Esophagus squamous epithelium (tissue), 5 donors: ENCODE results near the gene ZNF397. TPM values are rescaled to one million over a fixed set of nuclear protein-coding genes. Genes with fewer than 3 reads are reported as not detected.

Experiments
- DNase-seq: peaks from one replicate; lab custom pipeline; 2025; lab: John Stamatoyannopoulos, UW
- H3K27ac ChIP-seq, 4 donors: fragments of 200-600 bp; sonication (generic); one replicate each; pipeline ENCODE4 v1.5.1; 2016 to 2019; ENCODE audit warnings: mild to moderate bottlenecking in 1 of 4
- H3K27me3 ChIP-seq, 4 donors: fragments of 200-600 bp; sonication (generic); 1 replicate in 3 of 4; 2 replicates in 1 of 4; pipeline versions ENCODE4 v1.5.1 to v1.6.0; 2017 to 2021; ENCODE audit warnings: antibody characterized with exemption in 1 of 4
- H3K36me3 ChIP-seq, 3 donors: fragments of 200-600 bp; sonication (generic); one replicate each; pipeline ENCODE4 v1.5.1; 2016 to 2019
- H3K4me1 ChIP-seq, 3 donors: fragments of 200-600 bp; sonication (generic); one replicate each; pipeline ENCODE4 v1.5.1; 2017 to 2019
- H3K4me3 ChIP-seq, 4 donors: fragments of 200-600 bp; sonication (generic); 1 replicate in 3 of 4; 2 replicates in 1 of 4; pipeline ENCODE4 v1.5.1; 2016 to 2019; ENCODE audit warnings: mild to moderate bottlenecking in 2 of 4, moderate library complexity in 1 of 4
- H3K9me3 ChIP-seq, 3 donors: fragments of 200-600 bp; sonication (generic); one replicate each; pipeline ENCODE4 v1.5.1; 2016 to 2019
- POLR2A ChIP-seq, 4 donors: fragments of 450-650 bp; IDR thresholded peaks; one replicate each; pipeline ENCODE4 v1.6.1; 2017; ENCODE audit warnings: antibody characterized with exemption in 4 of 4, mild to moderate bottlenecking in 4 of 4, moderate library complexity in 3 of 4
- WGBS, 2 donors: methylation state at CpG; one replicate each; pipeline ENCODE4 v1.1.5; 2018; 5-methylcytosine and 5-hydroxymethylcytosine counted together
- intact Hi-C: fragments of 100-400 bp; cut with DNase I; formaldehyde crosslinking; loops from one replicate; pipeline ENCODE4 v1.15.0; 2022
- total RNA-seq, 4 donors: library from RNA; depleted of rRNA; stranded (reverse); fragments of >200 nt; gene quantifications; one replicate each; pipeline ENCODE4 v1.1.0, GENCODE V29; 2016
- TF ChIP-seq, protein P1 (sequence below), 6 experiments: fragments of 450-650 bp in 4 of 6; fragments of 200-600 bp in 2 of 6; sonication (generic) in 2 of 6; IDR thresholded peaks; one replicate each; pipeline ENCODE4 v1.5.1; 2016 to 2019; ENCODE audit warnings: antibody characterized with exemption in 6 of 6, mild to moderate bottlenecking in 4 of 6, moderate library complexity in 4 of 6
- donor health status: DM: yes; HTN: yes; CAD: no.

Gene ZNF397
- total RNA-seq, 4 donors from 2014 or later: 10.4 to 24.2 (median 15.5) TPM

DNA sequence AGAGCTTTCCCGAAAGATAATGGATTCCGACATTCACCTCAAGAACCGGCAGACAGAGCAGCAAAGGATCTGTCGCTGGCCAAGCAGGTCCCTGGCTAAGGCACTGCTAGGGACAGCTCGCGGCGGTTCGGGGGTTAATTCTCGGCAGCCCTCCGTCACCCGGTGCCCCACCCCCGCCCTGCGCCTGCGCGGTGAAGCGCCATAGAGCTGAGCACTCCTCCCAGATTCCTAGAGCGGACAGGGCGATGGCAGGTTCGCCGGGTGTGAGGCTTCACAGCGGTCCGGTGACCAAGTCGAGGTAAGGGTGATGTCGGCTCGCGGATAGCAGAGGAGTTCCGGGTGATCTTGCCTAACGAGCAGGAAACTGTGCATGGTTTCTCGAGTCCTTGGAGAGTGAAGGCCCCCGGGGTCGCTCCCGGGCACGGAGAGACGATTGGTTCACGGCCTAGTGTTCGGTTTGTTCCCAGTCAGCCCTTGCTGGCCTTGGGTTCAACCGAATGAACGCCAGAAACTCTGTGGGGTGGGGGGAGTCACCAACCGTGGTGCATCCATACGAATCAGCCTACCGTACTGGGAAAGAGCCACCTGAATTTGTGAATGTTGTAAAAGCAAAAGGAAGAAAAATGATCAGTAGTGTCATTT, 49.4 kb downstream of the ZNF397 start, which contains the start of gene ZSCAN30:
Gene ZSCAN30 (minus strand): TSS at position 136 of the 642 bp plus-strand sequence. CDS start 25,877 bp downstream, outside the sequence.
- intact Hi-C loops: loop anchor here (5.0 kb wide), 1 partner anchor 48 kb away; the partner anchor contains the start of gene ZNF397
- peak within 1 kb of the TSS; percentile 65 to 88 (median 74) for H3K4me3 ChIP-seq
- TF ChIP-seq, protein P1, sequence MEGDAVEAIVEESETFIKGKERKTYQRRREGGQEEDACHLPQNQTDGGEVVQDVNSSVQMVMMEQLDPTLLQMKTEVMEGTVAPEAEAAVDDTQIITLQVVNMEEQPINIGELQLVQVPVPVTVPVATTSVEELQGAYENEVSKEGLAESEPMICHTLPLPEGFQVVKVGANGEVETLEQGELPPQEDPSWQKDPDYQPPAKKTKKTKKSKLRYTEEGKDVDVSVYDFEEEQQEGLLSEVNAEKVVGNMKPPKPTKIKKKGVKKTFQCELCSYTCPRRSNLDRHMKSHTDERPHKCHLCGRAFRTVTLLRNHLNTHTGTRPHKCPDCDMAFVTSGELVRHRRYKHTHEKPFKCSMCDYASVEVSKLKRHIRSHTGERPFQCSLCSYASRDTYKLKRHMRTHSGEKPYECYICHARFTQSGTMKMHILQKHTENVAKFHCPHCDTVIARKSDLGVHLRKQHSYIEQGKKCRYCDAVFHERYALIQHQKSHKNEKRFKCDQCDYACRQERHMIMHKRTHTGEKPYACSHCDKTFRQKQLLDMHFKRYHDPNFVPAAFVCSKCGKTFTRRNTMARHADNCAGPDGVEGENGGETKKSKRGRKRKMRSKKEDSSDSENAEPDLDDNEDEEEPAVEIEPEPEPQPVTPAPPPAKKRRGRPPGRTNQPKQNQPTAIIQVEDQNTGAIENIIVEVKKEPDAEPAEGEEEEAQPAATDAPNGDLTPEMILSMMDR (IDR thresholded peaks at IDR 0.05): peak in 1 of 6 experiments; percentile 26
- TF ChIP-seq POLR2A (IDR thresholded peaks at IDR 0.05): peak in 3 of 4 donors; percentile 62 to 72 (median 66)
- WGBS, 2 donors: 0% methylated on average over 19 to 21 of the region's 41 CpGs
- DNase-seq: peak; percentile 54
- H3K36me3 ChIP-seq: peaks cover 0 to 24% (median 0%) of the 10 kb centered on the region in 3 donors
- H3K4me1 ChIP-seq: peaks cover 6 to 43% (median 17%) of the 10 kb centered on the region in 3 donors
- H3K9me3 ChIP-seq: no peaks in the 10 kb centered on the region
- H3K27ac ChIP-seq: peak within 1 kb of the TSS; percentile 87 to 93 (median 91)
- H3K27me3 ChIP-seq: no peaks in the 10 kb centered on the region

DNA sequence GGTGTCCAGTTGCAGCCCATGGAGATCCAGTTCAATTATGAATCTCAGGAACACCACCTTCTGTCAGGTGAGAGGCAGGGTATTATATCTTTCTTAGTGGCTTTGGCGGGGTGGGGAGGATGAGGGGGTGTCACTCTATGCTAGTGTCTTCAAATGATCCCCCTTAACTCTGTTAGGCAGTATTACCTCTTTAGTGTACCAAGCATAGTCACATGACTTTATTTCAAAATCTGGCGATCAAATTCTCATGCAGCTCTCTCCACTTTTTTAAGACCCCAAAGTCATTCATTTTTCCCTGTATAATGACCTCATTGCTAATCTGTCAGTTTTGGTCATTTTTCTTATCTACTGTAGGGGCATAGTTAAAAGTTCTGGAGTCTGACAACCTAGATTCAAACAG, 50.3 kb downstream of the ZNF397 start:
- Histone ChIP-seq H3K36me3 (peaks cover 0 to 33% (median 0%) of the 10 kb centered on the region in 3 donors), H3K4me3 (peak overlapping the region; percentile 65 to 88 (median 74)), H3K27ac (peak overlapping the region in 1 of 4 donors; percentile 91), H3K9me3 (no peaks in the 10 kb centered on the region), H3K27me3 (no peaks in the 10 kb centered on the region), H3K4me1 (peaks cover 6 to 43% (median 17%) of the 10 kb centered on the region in 3 donors)
- 72 to 85% methylated on average over 2 of the region's 2 CpGs for WGBS, 2 donors
- intact Hi-C loops: loop anchor here (5.0 kb wide), 1 partner anchor 49 kb away; the partner anchor contains the start of gene ZNF397
- no peak for TF ChIP-seq POLR2A (IDR thresholded peaks at IDR 0.05)
- TF ChIP-seq, protein P1 (IDR thresholded peaks at IDR 0.05): no peak
- DNase-seq: no peak

DNA sequence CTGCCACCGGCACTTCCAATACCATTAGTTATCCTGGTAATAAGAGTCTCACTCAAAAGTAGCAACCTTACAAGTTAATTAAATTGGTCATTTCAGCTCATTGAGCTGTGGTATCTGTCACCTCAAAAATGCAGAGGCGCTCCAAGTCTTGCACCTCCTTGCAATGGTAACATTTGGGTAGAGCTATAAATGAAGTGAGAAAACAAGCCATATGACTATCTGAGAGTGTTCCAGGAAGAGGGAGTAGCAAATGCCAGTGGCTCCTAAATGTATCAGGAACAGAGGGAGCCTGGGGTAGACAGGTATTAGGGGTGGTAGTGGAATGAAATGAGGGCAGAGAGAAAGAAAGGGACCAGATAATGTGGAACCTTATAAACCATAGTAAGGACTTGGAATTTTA, 55.2 kb downstream of the ZNF397 start:
- peaks cover 0 to 81% (median 5%) of the 10 kb centered on the region in 3 donors for H3K36me3 ChIP-seq
- TF ChIP-seq, protein P1 (IDR thresholded peaks at IDR 0.05): no peak
- no peak for TF ChIP-seq POLR2A (IDR thresholded peaks at IDR 0.05)
- 96 to 100% methylated on average over 2 of the region's 2 CpGs for WGBS, 2 donors
- no peak overlapping the region for H3K4me3 ChIP-seq
- no peak for DNase-seq
- no peaks in the 10 kb centered on the region for H3K27me3 ChIP-seq
- no peak overlapping the region for H3K27ac ChIP-seq
- peaks cover 2 to 19% (median 7%) of the 10 kb centered on the region in 3 donors for H3K4me1 ChIP-seq
- peaks cover 0 to 19% (median 5%) of the 10 kb centered on the region in 3 donors for H3K9me3 ChIP-seq
- intact Hi-C loops: no loop called here

DNA sequence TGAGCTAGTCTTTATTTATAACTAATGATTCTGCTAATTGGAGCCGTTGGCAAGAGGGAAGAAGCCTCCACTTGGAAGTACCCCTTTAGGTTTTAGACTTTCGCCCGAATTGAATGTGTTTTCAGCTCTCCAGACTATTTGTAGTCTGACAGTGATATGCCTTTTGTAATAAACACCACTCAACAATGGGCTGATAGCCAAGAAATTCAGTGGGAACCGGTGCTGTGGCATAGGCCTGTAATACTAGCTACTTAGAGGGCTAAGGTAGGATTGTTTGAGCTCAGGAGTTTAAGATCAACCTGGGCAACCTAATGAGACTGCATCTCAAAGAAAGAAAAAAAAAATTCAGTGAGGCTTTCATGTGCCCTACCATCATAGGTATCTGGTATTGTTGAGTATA, 62.8 kb downstream of the ZNF397 start:
- peaks cover 3 to 100% (median 15%) of the 10 kb centered on the region in 3 donors for H3K36me3 ChIP-seq
- H3K9me3 ChIP-seq: peaks cover 5 to 94% (median 70%) of the 10 kb centered on the region in 3 donors
- DNase-seq: no peak
- TF ChIP-seq, protein P1 (IDR thresholded peaks at IDR 0.05): no peak
- TF ChIP-seq POLR2A (IDR thresholded peaks at IDR 0.05): no peak
- H3K4me1 ChIP-seq: no peaks in the 10 kb centered on the region
- intact Hi-C loops: no loop called here
- 97 to 100% methylated on average over 1 to 4 of the region's 4 CpGs for WGBS, 2 donors
- H3K27ac ChIP-seq: no peak overlapping the region
- H3K4me3 ChIP-seq: no peak overlapping the region
- no peaks in the 10 kb centered on the region for H3K27me3 ChIP-seq
